CD14-positive monocyte (primary cell): ENCODE results near the gene DNAL1. TPM values are rescaled to one million over a fixed set of nuclear protein-coding genes. Genes with fewer than 3 reads are reported as not detected.

Experiments
- DNase-seq, 3 donors: peaks; one replicate each; pipeline ENCODE4 v3.0.0-alpha.2; 2011 to 2022
- H2AFZ ChIP-seq: 2 replicates; pipeline ENCODE4 v1.6.0; 2012; ENCODE audit warnings: mild to moderate bottlenecking, low read depth, low read length, inconsistent platforms; ENCODE audit not compliant: insufficient read depth, poor library complexity, severe bottlenecking
- H3K27ac ChIP-seq, 2 donors: 1 replicate in 1 of 2; 2 replicates in 1 of 2; pipeline ENCODE4 v1.5.1; 2012 to 2013; ENCODE audit warnings: low read length in 2 of 2, control low read depth in 1 of 2, inconsistent platforms in 1 of 2, low read depth in 1 of 2, mild to moderate bottlenecking in 1 of 2
- H3K27me3 ChIP-seq, 2 donors: one replicate each; pipeline versions ENCODE4 v1.6.0 to v1.6.1; 2011 to 2013; ENCODE audit warnings: low read length in 2 of 2; ENCODE audit not compliant: control insufficient read depth in 2 of 2, insufficient read depth in 2 of 2
- H3K36me3 ChIP-seq, 2 donors: replicated peaks in 1 of 2; 1 replicate in 1 of 2; 2 replicates in 1 of 2; pipeline versions ENCODE4 v1.5.1 to v1.6.1; 2012 to 2013; ENCODE audit warnings: low read length in 2 of 2, control low read depth in 1 of 2, inconsistent platforms in 1 of 2, mild to moderate bottlenecking in 1 of 2; ENCODE audit not compliant: insufficient read depth in 2 of 2, control insufficient read depth in 1 of 2
- H3K4me1 ChIP-seq, 2 donors: 1 replicate in 1 of 2; 2 replicates in 1 of 2; pipeline versions ENCODE4 v1.5.1 to v1.6.1; 2012 to 2013; ENCODE audit warnings: low read length in 2 of 2, control low read depth in 1 of 2, inconsistent platforms in 1 of 2, mild to moderate bottlenecking in 1 of 2, moderate library complexity in 1 of 2; ENCODE audit not compliant: insufficient read depth in 2 of 2, control insufficient read depth in 1 of 2
- H3K4me2 ChIP-seq: replicated peaks from 2 replicates; pipeline ENCODE3; 2012; ENCODE audit warnings: low read length, moderate library complexity, mild to moderate bottlenecking; ENCODE audit not compliant: poor library complexity, severe bottlenecking; ENCODE audit errors: extremely low read depth
- H3K4me3 ChIP-seq, 3 experiments: fragments of 200-600 bp in 1 of 3; sonication (generic) in 1 of 3; replicated peaks in 1 of 3; 1 replicate in 2 of 3; 2 replicates in 1 of 3; pipeline ENCODE4 v1.5.1; 2011 to 2013; ENCODE audit warnings: low read length in 3 of 3, mild to moderate bottlenecking in 3 of 3, control low read depth in 2 of 3, low read depth in 2 of 3, inconsistent platforms in 1 of 3, moderate library complexity in 1 of 3
- H3K79me2 ChIP-seq: 2 replicates; pipeline ENCODE4 v1.6.0; 2012; ENCODE audit warnings: mild to moderate bottlenecking, control low read depth, inconsistent platforms, low read length, moderate library complexity; ENCODE audit not compliant: insufficient read depth
- H3K9ac ChIP-seq: 2 replicates; pipeline ENCODE4 v1.6.0; 2017; ENCODE audit warnings: low read length, mild to moderate bottlenecking; ENCODE audit not compliant: insufficient read depth, poor library complexity, severe bottlenecking
- H3K9me3 ChIP-seq, 2 donors: replicated peaks in 1 of 2; 1 replicate in 1 of 2; 2 replicates in 1 of 2; pipeline versions ENCODE4 v1.5.1 to v1.6.1; 2012 to 2013; ENCODE audit warnings: low read length in 2 of 2, control low read depth in 1 of 2; ENCODE audit not compliant: control insufficient read depth in 1 of 2, insufficient read depth in 1 of 2
- H4K20me1 ChIP-seq: 2 replicates; pipeline ENCODE4 v1.6.0; 2012; ENCODE audit warnings: mild to moderate bottlenecking, low read length, control low read depth, moderate library complexity; ENCODE audit not compliant: insufficient read depth
- H3K27ac Mint-ChIP-seq, 7 donors: one replicate each; pipeline ENCODE4 v1.8.0; 2020; ENCODE audit warnings: mild to moderate bottlenecking in 7 of 7, mixed read lengths in 7 of 7, moderate library complexity in 6 of 7, inconsistent platforms in 2 of 7
- H3K27me3 Mint-ChIP-seq, 3 donors: one replicate each; pipeline ENCODE4 v1.8.0; 2021 to 2022; ENCODE audit warnings: low read depth in 3 of 3, mild to moderate bottlenecking in 3 of 3, mixed read lengths in 3 of 3, moderate library complexity in 3 of 3, inconsistent platforms in 1 of 3
- H3K36me3 Mint-ChIP-seq, 2 donors: one replicate each; pipeline ENCODE4 v1.8.0; 2020; ENCODE audit warnings: mixed read lengths in 2 of 2, inconsistent platforms in 1 of 2, mild to moderate bottlenecking in 1 of 2
- H3K4me1 Mint-ChIP-seq: one replicate; pipeline ENCODE4 v1.8.0; 2020; ENCODE audit warnings: mild to moderate bottlenecking, mixed read lengths
- H3K4me3 Mint-ChIP-seq, 2 donors: one replicate each; pipeline ENCODE4 v1.8.0; 2020; ENCODE audit warnings: mild to moderate bottlenecking in 2 of 2, mixed read lengths in 2 of 2, moderate library complexity in 1 of 2
- H3K9me3 Mint-ChIP-seq, 7 donors: one replicate each; pipeline ENCODE4 v1.8.0; 2020 to 2022; ENCODE audit warnings: mixed read lengths in 7 of 7, mild to moderate bottlenecking in 6 of 7, moderate library complexity in 6 of 7, inconsistent platforms in 2 of 7
- CTCF ChIP-seq: fragments of 200-600 bp; IDR thresholded peaks from one replicate; pipeline ENCODE4 v1.8.0; 2022; ENCODE audit warnings: antibody characterized with exemption, mild to moderate bottlenecking
- WGBS: methylation state at CpG from one replicate; pipeline ENCODE4 v1.1.5; 2013; ENCODE audit warnings: missing lambda C conversion rate; ENCODE audit not compliant: insufficient coverage; 5-methylcytosine and 5-hydroxymethylcytosine counted together
- intact Hi-C, 2 donors: fragments of 100-400 bp; cut with micrococcal nuclease; formaldehyde crosslinking; loops; one replicate each; pipeline versions ENCODE4 v1.15.0 to v1.15.1; 2023
- polyA plus RNA-seq, 3 donors: library from polyadenylated mRNA; depleted of rRNA in 1 of 3; unstranded in 2 of 3; stranded (reverse) in 1 of 3; fragments of 300-500 nt in 2 of 3; fragments of >200 nt in 1 of 3; fragmentation: Illumina TruSeq in 2 of 3; gene quantifications; 1 replicate in 2 of 3; 2 replicates in 1 of 3; pipeline ENCODE4 v1.2.3, GENCODE V29; 2012 to 2021

Gene DNAL1
- polyA plus RNA-seq, 3 donors = 0.68 to 3.4 (median 2.0) TPM

DNA sequence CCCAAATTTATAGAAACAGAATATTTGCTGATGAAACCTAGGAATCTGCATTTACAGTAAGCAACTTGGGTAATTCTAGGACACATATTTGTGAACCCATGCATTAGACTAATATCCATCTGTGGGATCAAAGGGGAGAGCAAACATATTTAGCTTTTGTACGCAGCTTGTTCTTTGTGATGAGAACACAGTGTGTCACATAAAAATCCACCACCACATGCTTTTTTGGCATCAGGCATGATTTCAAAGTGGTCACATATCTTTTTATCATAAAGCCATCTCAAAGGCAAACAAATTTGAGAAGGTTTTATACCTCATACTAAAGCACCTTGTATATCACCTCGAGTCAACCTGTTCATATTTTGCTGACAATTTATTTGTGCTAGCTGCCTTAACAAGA lies 15.7 kb downstream of the DNAL1 start:
- Histone ChIP-seq H3K36me3 (no peaks in the 10 kb centered on the region), H3K79me2 (no peaks in the 10 kb centered on the region), H3K4me1 (no peaks in the 10 kb centered on the region), H2AFZ (no peak overlapping the region), H3K27me3 (no peaks in the 10 kb centered on the region), H4K20me1 (no peaks in the 10 kb centered on the region), H3K4me3 (no peak overlapping the region), H3K9ac (no peak overlapping the region), H3K4me2 (no peak overlapping the region), H3K9me3 (no peaks in the 10 kb centered on the region), H3K27ac (no peak overlapping the region)
- H3K4me1 Mint-ChIP-seq = no peaks in the 10 kb centered on the region
- no peaks in the 10 kb centered on the region for H3K27me3 Mint-ChIP-seq
- intact Hi-C loops = no loop called here
- no peak overlapping the region for H3K4me3 Mint-ChIP-seq
- H3K27ac Mint-ChIP-seq = no peak overlapping the region
- H3K9me3 Mint-ChIP-seq = no peaks in the 10 kb centered on the region
- TF ChIP-seq CTCF = no peak
- no peak for DNase-seq
- WGBS = no CpG with 5 or more reads among the region's 2 CpGs
- peaks cover 0 to 5% of the 10 kb centered on the region in 2 donors for H3K36me3 Mint-ChIP-seq

DNA sequence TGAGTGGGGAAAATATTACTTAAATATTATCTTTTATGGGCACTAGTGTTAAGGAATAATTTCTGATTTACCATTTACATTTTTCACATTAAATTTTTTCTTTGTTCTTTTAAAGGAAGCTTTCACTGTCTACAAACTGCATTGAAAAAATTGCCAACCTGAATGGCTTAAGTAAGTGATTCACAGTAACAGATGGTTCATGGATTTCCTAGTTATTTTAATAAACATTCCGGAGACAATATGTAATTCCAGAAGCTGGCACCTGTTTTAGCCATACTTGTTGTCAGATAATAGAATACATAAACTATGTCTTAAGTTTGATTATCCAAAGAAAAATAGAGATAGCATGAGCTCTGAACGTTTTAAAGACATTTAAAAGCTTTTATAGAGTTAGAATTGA lies 17.1 kb downstream of the DNAL1 start:
- intact Hi-C loops = no loop called here
- H3K4me3 ChIP-seq = no peak overlapping the region
- no peaks in the 10 kb centered on the region for H3K4me1 Mint-ChIP-seq
- no peaks in the 10 kb centered on the region for H3K9me3 Mint-ChIP-seq
- H3K9ac ChIP-seq = no peak overlapping the region
- no peak overlapping the region for H3K27ac Mint-ChIP-seq
- no peaks in the 10 kb centered on the region for H3K27me3 Mint-ChIP-seq
- H3K27ac ChIP-seq = no peak overlapping the region
- no peak overlapping the region for H3K4me2 ChIP-seq
- H3K9me3 ChIP-seq = no peaks in the 10 kb centered on the region
- no peaks in the 10 kb centered on the region for H3K27me3 ChIP-seq
- no peaks in the 10 kb centered on the region for H3K4me1 ChIP-seq
- H3K4me3 Mint-ChIP-seq = no peak overlapping the region
- H3K36me3 Mint-ChIP-seq = peaks cover 0 to 5% of the 10 kb centered on the region in 2 donors
- H3K79me2 ChIP-seq = no peaks in the 10 kb centered on the region
- no peaks in the 10 kb centered on the region for H4K20me1 ChIP-seq
- no peaks in the 10 kb centered on the region for H3K36me3 ChIP-seq
- H2AFZ ChIP-seq = no peak overlapping the region
- no peak for TF ChIP-seq CTCF
- no CpG with 5 or more reads among the region's 2 CpGs for WGBS
- DNase-seq = no peak
